ENCODE measurements around the gene SACM1L.
"Not testable (repeated sequence)": the region's sequence is repeated elsewhere in the genome, so short reads cannot be mapped to it uniquely, and the experiment has no call there.

Gene SACM1L

GRCh38 chr3:45695166-45695565, 6.0 kb downstream of the SACM1L start:
- not testable (repeated sequence) for DNase-seq

DNA sequence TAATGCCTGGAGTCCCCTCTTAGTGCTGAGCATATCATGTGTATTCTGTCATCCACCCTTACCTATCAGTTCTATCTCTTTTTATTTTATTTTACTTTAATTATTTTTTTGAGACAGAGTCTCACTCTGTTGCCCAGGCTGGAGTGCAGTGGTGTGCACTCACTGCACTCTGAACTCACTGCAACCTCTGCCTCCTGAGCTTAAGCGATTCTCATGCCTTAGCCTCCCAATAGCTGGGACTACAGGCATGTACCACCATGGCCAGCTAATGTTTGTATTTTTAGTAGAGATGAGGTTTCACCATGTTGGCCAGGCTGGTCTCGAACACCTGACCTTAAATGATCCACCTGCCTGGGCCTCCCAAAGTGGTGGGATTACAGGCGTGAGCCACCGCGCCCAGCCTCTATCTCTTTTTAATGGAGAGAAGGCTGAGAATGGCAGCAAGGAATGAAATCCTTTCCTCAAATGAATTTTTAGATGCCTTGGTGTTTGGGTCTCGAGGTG, 11.4 kb downstream of the SACM1L start:
- DNase-seq: no peak

GRCh38 chr3:45701172-45701867, 12.1 kb downstream of the SACM1L start:
- DNase-seq: no peak

DNA sequence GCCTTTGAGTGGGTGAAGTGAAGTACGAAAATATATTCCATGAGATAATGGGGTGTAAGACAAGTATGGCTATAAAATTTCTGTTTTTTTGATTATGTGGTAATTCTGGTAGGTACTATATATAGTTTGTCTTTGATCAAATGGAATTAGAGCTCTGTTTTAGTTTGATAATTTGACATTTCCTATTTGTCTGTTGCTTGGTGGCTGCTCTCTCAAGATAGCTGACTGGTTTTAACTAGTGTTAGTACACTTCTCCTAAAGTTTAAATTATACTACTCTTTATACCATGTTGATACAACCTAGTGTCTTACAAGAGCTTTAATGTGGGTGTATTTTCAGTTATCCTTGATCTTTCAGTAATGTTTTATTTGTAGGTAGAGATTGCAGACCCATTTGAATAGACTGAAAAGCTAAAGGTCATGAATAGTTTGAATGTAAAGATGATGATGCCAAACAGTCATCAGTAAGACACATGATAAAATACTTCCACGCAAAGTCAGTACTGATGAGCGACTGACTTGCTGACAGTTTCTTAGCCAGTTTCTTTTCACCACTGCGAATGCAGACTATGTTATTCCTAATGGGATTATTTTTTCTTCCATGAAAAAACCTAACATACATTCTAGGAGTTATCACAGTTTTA, 15.2 kb downstream of the SACM1L start:
- no peak for DNase-seq

DNA sequence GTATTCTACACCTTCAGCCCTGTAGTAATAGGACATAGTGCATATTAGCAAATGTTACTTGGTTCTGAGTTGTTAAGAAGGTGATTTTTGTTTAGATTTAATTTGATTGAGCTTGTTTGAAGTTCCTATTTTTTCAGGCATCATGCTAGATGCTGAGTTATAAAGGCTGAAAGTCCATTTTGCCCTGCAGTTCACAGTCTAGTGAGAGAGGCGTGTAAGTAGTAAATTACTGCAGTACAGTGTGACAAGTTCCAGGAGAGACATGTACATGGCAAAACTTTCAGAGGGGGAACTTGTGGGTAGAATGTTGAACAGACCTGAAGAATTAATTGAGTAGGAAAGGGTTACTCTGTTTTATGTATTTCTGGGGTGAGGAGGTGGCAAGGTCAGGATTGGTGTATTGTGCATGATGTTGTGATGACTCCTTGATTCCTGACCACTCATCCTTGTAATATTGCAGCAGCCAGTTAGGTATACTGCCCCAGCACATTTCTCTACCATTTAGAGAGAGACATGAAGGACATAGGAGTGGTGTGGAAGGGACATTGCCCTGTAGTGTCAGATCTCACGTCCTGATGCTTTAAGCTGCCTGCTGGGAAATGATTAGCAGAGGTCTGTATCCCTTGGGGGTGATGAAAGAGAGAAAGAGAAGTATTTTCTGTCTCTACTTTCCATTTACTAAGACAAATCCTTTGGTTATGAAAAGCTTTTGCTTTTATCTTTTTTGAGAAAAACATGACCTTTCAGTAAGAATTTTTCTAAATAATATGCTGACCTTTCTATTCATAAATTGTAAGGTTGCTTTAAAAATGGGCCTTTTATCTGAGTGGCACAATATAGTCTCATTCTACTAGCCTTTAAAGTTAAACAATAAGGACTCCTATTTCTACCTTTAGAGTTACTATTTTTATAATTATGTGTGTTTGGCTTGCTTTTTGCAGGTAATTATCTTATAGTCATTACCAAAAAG, 16.9 kb downstream of the SACM1L start:
- no peak for DNase-seq

DNA sequence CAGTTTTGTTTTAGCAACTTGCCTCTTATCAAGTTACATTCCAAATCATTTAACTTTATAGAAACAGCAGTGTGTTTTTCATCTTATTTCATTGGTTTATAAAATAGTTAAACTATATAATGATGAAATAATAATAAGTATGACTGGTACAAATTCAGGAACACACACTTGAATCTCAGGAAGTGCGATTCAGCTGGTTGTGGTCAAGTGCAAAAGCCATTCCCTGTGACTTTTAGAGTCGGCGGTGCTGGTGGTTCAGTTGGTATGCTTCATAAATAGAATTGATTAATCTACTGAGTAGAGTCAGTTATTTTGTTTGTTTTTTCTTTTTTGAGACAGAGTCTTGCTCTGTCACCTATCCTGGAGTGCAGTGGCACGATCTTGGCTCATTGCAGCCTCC, 22.7 kb downstream of the SACM1L start:
- DNase-seq: no peak

- no peak for DNase-seq
Measured at GRCh38 chr3:45712434-45713110, 23.4 kb downstream of the SACM1L start.

GRCh38 chr3:45715945-45716344, 26.7 kb downstream of the SACM1L start:
- no peak for DNase-seq

GRCh38 chr3:45716790-45717336, 27.7 kb downstream of the SACM1L start:
- DNase-seq: no peak

GRCh38 chr3:45719655-45720487, 30.7 kb downstream of the SACM1L start:
- DNase-seq: no peak

GRCh38 chr3:45724911-45725310, 35.7 kb downstream of the SACM1L start:
- no peak for DNase-seq

DNA sequence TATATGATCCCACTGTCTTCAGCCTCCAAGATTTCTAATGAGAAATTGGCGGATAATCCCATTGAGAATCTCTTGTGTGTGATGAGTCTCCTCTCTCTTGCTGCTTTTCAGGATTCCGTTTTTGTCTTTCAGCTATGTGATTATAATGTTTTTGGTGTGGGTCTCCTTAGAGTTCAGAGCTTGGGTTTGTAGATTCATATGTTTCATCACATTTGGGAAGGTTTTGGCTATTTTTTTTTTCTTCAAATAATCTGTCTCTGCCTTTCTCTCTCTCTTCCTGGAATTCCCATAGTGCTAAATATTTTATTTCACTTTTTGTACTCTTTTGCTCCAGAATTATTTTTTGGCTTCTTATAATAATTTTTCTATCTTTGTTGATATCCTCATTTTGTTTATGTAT, 40.4 kb downstream of the SACM1L start:
- DNase-seq: no peak

- no peak for DNase-seq
Measured at GRCh38 chr3:45730409-45731154, 41.4 kb downstream of the SACM1L start.

- DNase-seq: no peak
Measured at GRCh38 chr3:45736707-45737106, 47.5 kb downstream of the SACM1L start.

- no peak for DNase-seq
Measured at GRCh38 chr3:45737234-45737633, 48.0 kb downstream of the SACM1L start.

DNA sequence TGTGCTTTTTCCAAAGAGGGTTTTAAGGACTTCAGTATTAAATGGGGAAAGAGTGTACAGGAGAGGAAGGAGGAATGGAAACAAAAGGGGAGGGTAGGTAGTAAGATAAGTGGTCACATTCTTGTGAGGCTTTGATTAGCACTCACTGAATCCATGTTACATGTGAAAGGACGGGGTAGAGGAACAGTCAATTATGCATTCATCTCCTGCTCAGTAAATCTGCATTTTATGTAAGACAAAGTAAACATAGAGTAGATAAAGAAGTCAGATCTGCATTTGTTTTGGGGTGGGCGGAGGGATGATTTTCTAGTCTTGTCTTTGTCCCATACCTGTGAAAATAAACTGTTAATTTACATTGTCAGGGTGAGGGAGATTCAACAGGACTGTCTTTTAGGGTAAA, 50.8 kb downstream of the SACM1L start:
- no peak for DNase-seq

- DNase-seq: no peak
Measured at GRCh38 chr3:45741247-45741646, 52.1 kb downstream of the SACM1L start.

GRCh38 chr3:45741742-45742460, 52.7 kb downstream of the SACM1L start:
- DNase-seq: no peak

- DNase-seq: no peak
Measured at GRCh38 chr3:45742461-45743089, 53.4 kb downstream of the SACM1L start.
